ENCODE results near the gene PPP1R11. TPM values are rescaled to one million over a fixed set of nuclear protein-coding genes. Genes with fewer than 3 reads are reported as not detected.
A peak's percentile ranks its signal among the peaks of the same experiment; 100 is the strongest.

The PPP1R11 gene
- total RNA-seq, 1 experiment from 2014 or later, result 59.2 TPM

GRCh38 chr6:30075790-30076732 lies 9.1 kb downstream of the PPP1R11 start:
- Histone ChIP-seq H3K4me1 (ENCODE audit: control insufficient read depth, insufficient read depth, low read length) (peaks cover 4% of the 10 kb centered on the region), H3K27ac (ENCODE audit: low read length) (no peak overlapping the region), H3K36me3 (ENCODE audit: control insufficient read depth, insufficient read depth, low read length) (no peaks in the 10 kb centered on the region), H3K4me3 (ENCODE audit: low read depth in 2 of 2, low read length in 2 of 2) (no peak overlapping the region), H3K9me3 (ENCODE audit: control insufficient read depth, insufficient read depth, low read depth, low read length) (no peaks in the 10 kb centered on the region), H3K27me3 (ENCODE audit: control insufficient read depth, insufficient read depth, low read length) (peaks cover 6% of the 10 kb centered on the region; the same call in 1 of the 2 replicates)
- in situ Hi-C loops (cut with HindIII; ENCODE audit: low pct_unique_long_range_greater_than_20kb, low sequenced_read_pairs), result no loop called here
- no TSS peak for BruUV-seq (replicated peaks)
- 0 out of 2 replicates have a peak, but pooled peaks have one; percentile 27 for ATAC-seq
- ChIA-PET CTCF (no interaction called here), POLR2A (no interaction called here)
- no peak for DNase-seq (ENCODE audit: low read depth, low spot score)
- intact Hi-C loops (cut with micrococcal nuclease; ENCODE audit: unreplicated experiment), result no loop called here
- TF ChIP-seq CTCF (IDR thresholded peaks at IDR 0.05) (peak; percentile 80), SIN3A (IDR thresholded peaks at IDR 0.05; ENCODE audit: borderline replicate concordance, insufficient read depth, low read depth, low read length) (no peak), REST (IDR thresholded peaks at IDR 0.05; ENCODE audit: insufficient read depth in 1 of 2, low read depth in 2 of 2, low read length in 1 of 2) (no peak)

- H3K4me1 ChIP-seq (ENCODE audit: control insufficient read depth, insufficient read depth, low read length), result peaks cover 4% of the 10 kb centered on the region
- intact Hi-C loops (cut with micrococcal nuclease; ENCODE audit: unreplicated experiment) (no loop called here), in situ Hi-C loops (cut with HindIII; ENCODE audit: low pct_unique_long_range_greater_than_20kb, low sequenced_read_pairs) (no loop called here)
- ChIA-PET POLR2A (no interaction called here), CTCF (no interaction called here)
- ATAC-seq, result no peak
- H3K27ac ChIP-seq (ENCODE audit: low read length), result no peak overlapping the region
- H3K27me3 ChIP-seq (ENCODE audit: control insufficient read depth, insufficient read depth, low read length), result peaks cover 6% of the 10 kb centered on the region; the same call in 1 of the 2 replicates
- BruUV-seq (replicated peaks), result no TSS peak
- no peaks in the 10 kb centered on the region for H3K9me3 ChIP-seq (ENCODE audit: control insufficient read depth, insufficient read depth, low read depth, low read length)
- no peak for TF ChIP-seq REST (IDR thresholded peaks at IDR 0.05; ENCODE audit: insufficient read depth in 1 of 2, low read depth in 2 of 2, low read length in 1 of 2)
- TF ChIP-seq CTCF (IDR thresholded peaks at IDR 0.05), result no peak
- no peak for TF ChIP-seq TCF7L2 (IDR thresholded peaks at IDR 0.05; ENCODE audit: low read depth, low read length)
- no peak for TF ChIP-seq POLR2AphosphoS5 (IDR thresholded peaks at IDR 0.05; ENCODE audit: low read depth, low read length)
- no peak for TF ChIP-seq SIN3A (IDR thresholded peaks at IDR 0.05; ENCODE audit: borderline replicate concordance, insufficient read depth, low read depth, low read length)
- no peak overlapping the region for H3K4me3 ChIP-seq (ENCODE audit: low read depth in 2 of 2, low read length in 2 of 2)
- no peak for DNase-seq (ENCODE audit: low read depth, low spot score)
- H3K36me3 ChIP-seq (ENCODE audit: control insufficient read depth, insufficient read depth, low read length), result no peaks in the 10 kb centered on the region
Observed at GRCh38 chr6:30077218-30077617, 10.2 kb downstream of the PPP1R11 start.
